NCI-H748 (cell line): ENCODE results near the gene LRP1.
"Not testable (repeated sequence)": the region's sequence is repeated elsewhere in the genome, so short reads cannot be mapped to it uniquely, and the experiment has no call there.

ENCODE experiments used
- DNase-seq: peaks from one replicate; lab custom pipeline; 2025; ENCODE audit not compliant: unreplicated experiment; lab: John Stamatoyannopoulos, UW

LRP1 gene

GRCh38 chr12:57110104-57111030 is 17.9 kb upstream of the LRP1 start:
- DNase-seq: no peak

GRCh38 chr12:57111031-57111734 is 17.1 kb upstream of the LRP1 start, which contains the start of gene STAT6:
Gene STAT6 (minus strand): TSS chr12:57111362. CDS start chr12:57108278, 3,084 bp downstream.
- DNase-seq: no peak

GRCh38 chr12:57112492-57113294 is 15.6 kb upstream of the LRP1 start:
- DNase-seq: no peak

GRCh38 chr12:57116580-57117281 is 11.6 kb upstream of the LRP1 start:
- DNase-seq: no peak

- no peak for DNase-seq
Observed at GRCh38 chr12:57118711-57119271, 9.5 kb upstream of the LRP1 start.

- DNase-seq: no peak
Observed at GRCh38 chr12:57119294-57120085, 8.8 kb upstream of the LRP1 start.

- not testable (repeated sequence) for DNase-seq
Observed at GRCh38 chr12:57120718-57121117, 7.6 kb upstream of the LRP1 start.

GRCh38 chr12:57123813-57124212 is 4.5 kb upstream of the LRP1 start:
- no peak for DNase-seq

- peak; percentile 78 for DNase-seq
Observed at GRCh38 chr12:57124261-57124877, 3.9 kb upstream of the LRP1 start.

GRCh38 chr12:57126061-57126460 is 2.2 kb upstream of the LRP1 start:
- no peak for DNase-seq

- DNase-seq: no peak
Observed at GRCh38 chr12:57126561-57126960, 1.7 kb upstream of the LRP1 start.

- DNase-seq: peak; percentile 77
Observed at GRCh38 chr12:57127101-57127725, 1.1 kb upstream of the LRP1 start.

GRCh38 chr12:57128519-57129247 is 400 bp downstream of the LRP1 start:
- peak; percentile 28 for DNase-seq

GRCh38 chr12:57129321-57129842 is 1.1 kb downstream of the LRP1 start:
- DNase-seq: no peak

- no peak for DNase-seq
Observed at GRCh38 chr12:57129889-57130288, 1.6 kb downstream of the LRP1 start.

GRCh38 chr12:57130941-57131340 is 2.7 kb downstream of the LRP1 start:
- DNase-seq: no peak

GRCh38 chr12:57131896-57132744 is 3.8 kb downstream of the LRP1 start:
- no peak for DNase-seq
